ENCODE data around the gene MACROD2. TPM values are rescaled to one million over a fixed set of nuclear protein-coding genes. Genes with fewer than 3 reads are reported as not detected.
A peak's percentile ranks its signal among the peaks of the same experiment; 100 is the strongest.

Gene MACROD2
- total and polyA plus RNA-seq, 2 donors (not counting 1 experiment from before 2014, with no cell fraction given), result 5.3 to 6.7 TPM

- DNase-seq (no peak), ATAC-seq (ENCODE audit: low read depth) (no peak)
- no peak overlapping the region for H3K4me3 ChIP-seq (ENCODE audit: control extremely low read depth in 1 of 5, extremely low read depth in 1 of 5, insufficient read depth in 1 of 5, low read depth in 2 of 5, low read length in 4 of 5)
- no peak for TF ChIP-seq CTCF (IDR thresholded peaks at IDR 0.05)
- no peak for TF ChIP-seq EZH2 (IDR thresholded peaks at IDR 0.05; ENCODE audit: borderline replicate concordance, insufficient read depth, low read depth, low read length, poor library complexity, severe bottlenecking)
- Mint-ChIP-seq H3K9me3 (ENCODE audit: insufficient read depth) (peaks cover 6% of the 10 kb centered on the region), H3K4me1 (peaks cover 25% of the 10 kb centered on the region), H3K27ac (no peak overlapping the region), H3K4me3 (no peak overlapping the region), H3K27me3 (no peaks in the 10 kb centered on the region)
- H3K36me3 ChIP-seq (replicated peaks in 1 of 2; ENCODE audit: control extremely low read depth in 1 of 2, control insufficient read depth in 1 of 2, extremely low read depth in 1 of 2, insufficient read depth in 2 of 2, low read length in 1 of 2), result peaks cover 0 to 7% of the 10 kb centered on the region in 2 experiments
- H3K4me1 ChIP-seq (ENCODE audit: control insufficient read depth in 2 of 2, insufficient read depth in 2 of 2, low read length in 2 of 2), result peaks cover 20 to 23% of the 10 kb centered on the region in 2 donors
- WGBS (ENCODE audit: insufficient coverage), result 100% methylated on average over 1 of the region's 3 CpGs
- H3K9ac ChIP-seq (ENCODE audit: low read length), result no peak overlapping the region
- H3K4me2 ChIP-seq (replicated peaks; ENCODE audit: low read depth, low read length, poor library complexity, severe bottlenecking), result no peak overlapping the region
- ChIA-PET POLR2A (no interaction called here), CTCF (no interaction called here)
- H3K79me2 ChIP-seq (ENCODE audit: control insufficient read depth, insufficient read depth, low read length), result no peaks in the 10 kb centered on the region
- H2AFZ ChIP-seq (ENCODE audit: insufficient read depth, low read depth, low read length, poor library complexity, severe bottlenecking), result no peak overlapping the region
- H3K27me3 ChIP-seq (replicated peaks in 1 of 4; ENCODE audit: control extremely low read depth in 1 of 4, control insufficient read depth in 3 of 4, insufficient read depth in 4 of 4, low read length in 3 of 4), result no peaks in the 10 kb centered on the region
- no peak overlapping the region for H3K27ac ChIP-seq (ENCODE audit: low read length in 2 of 2)
- H3K9me3 ChIP-seq (ENCODE audit: control extremely low read depth in 1 of 3, control insufficient read depth in 2 of 3, insufficient read depth in 1 of 3, low read length in 2 of 3), result peaks cover 0 to 6% (median 0%) of the 10 kb centered on the region in 3 donors
- intact Hi-C loops (cut with micrococcal nuclease), result no loop called here
- H4K20me1 ChIP-seq (ENCODE audit: control insufficient read depth, insufficient read depth, low read length, poor library complexity, severe bottlenecking), result no peaks in the 10 kb centered on the region
These were observed 2025.7 kb downstream of the MACROD2 start for GRCh38 chr20:16020971-16021370.

GRCh38 chr20:16025084-16025483 lies 2029.8 kb downstream of the MACROD2 start:
- ChIA-PET POLR2A (no interaction called here), CTCF (interaction anchor here (1.1 kb wide), 1 partner anchor 216 kb away, joined by 3 read pairs; no protein-coding TSS in a partner anchor)
- Mint-ChIP-seq H3K27me3 (no peaks in the 10 kb centered on the region), H3K27ac (peak overlapping the region; percentile 22), H3K4me1 (peaks cover 64% of the 10 kb centered on the region), H3K4me3 (peak overlapping the region; percentile 44), H3K9me3 (ENCODE audit: insufficient read depth) (peaks cover 7% of the 10 kb centered on the region)
- no peak overlapping the region for H3K4me3 ChIP-seq (ENCODE audit: control extremely low read depth in 1 of 5, extremely low read depth in 1 of 5, insufficient read depth in 1 of 5, low read depth in 2 of 5, low read length in 4 of 5)
- ATAC-seq (ENCODE audit: low read depth), result no peak
- no peaks in the 10 kb centered on the region for H4K20me1 ChIP-seq (ENCODE audit: control insufficient read depth, insufficient read depth, low read length, poor library complexity, severe bottlenecking)
- no peak overlapping the region for H3K9ac ChIP-seq (ENCODE audit: low read length)
- H3K27me3 ChIP-seq (replicated peaks in 1 of 4; ENCODE audit: control extremely low read depth in 1 of 4, control insufficient read depth in 3 of 4, insufficient read depth in 4 of 4, low read length in 3 of 4), result no peaks in the 10 kb centered on the region
- peaks cover 5 to 20% (median 19%) of the 10 kb centered on the region in 3 donors for H3K9me3 ChIP-seq (ENCODE audit: control extremely low read depth in 1 of 3, control insufficient read depth in 2 of 3, insufficient read depth in 1 of 3, low read length in 2 of 3)
- peak overlapping the region; percentile 41 for H3K4me2 ChIP-seq (replicated peaks; ENCODE audit: low read depth, low read length, poor library complexity, severe bottlenecking)
- H3K4me1 ChIP-seq (ENCODE audit: control insufficient read depth in 2 of 2, insufficient read depth in 2 of 2, low read length in 2 of 2), result peaks cover 59 to 63% of the 10 kb centered on the region in 2 donors
- no peaks in the 10 kb centered on the region for H3K79me2 ChIP-seq (ENCODE audit: control insufficient read depth, insufficient read depth, low read length)
- peaks cover 0 to 3% of the 10 kb centered on the region in 2 experiments for H3K36me3 ChIP-seq (replicated peaks in 1 of 2; ENCODE audit: control extremely low read depth in 1 of 2, control insufficient read depth in 1 of 2, extremely low read depth in 1 of 2, insufficient read depth in 2 of 2, low read length in 1 of 2)
- TF ChIP-seq EZH2 (IDR thresholded peaks at IDR 0.05; ENCODE audit: borderline replicate concordance, insufficient read depth, low read depth, low read length, poor library complexity, severe bottlenecking), result no peak
- TF ChIP-seq CTCF (IDR thresholded peaks at IDR 0.05), result no peak
- H2AFZ ChIP-seq (ENCODE audit: insufficient read depth, low read depth, low read length, poor library complexity, severe bottlenecking), result peak overlapping the region; percentile 42
- H3K27ac ChIP-seq (ENCODE audit: low read length in 2 of 2), result peak overlapping the region in 1 of 2 donors; percentile 2
- DNase-seq, result no peak
- intact Hi-C loops (cut with micrococcal nuclease), result no loop called here
- WGBS (ENCODE audit: insufficient coverage), result 44% methylated on average over 1 of the region's 1 CpG
